Stimulated activated CD8-positive, alpha-beta memory T cell treated with anti-CD3 and anti-CD28 coated beads, Interleukin-7, amount 100 ng/mL, for 24 hours (primary cell): ENCODE results near the gene KCNIP3.

Experiments used
- DNase-seq: peaks from one replicate; pipeline ENCODE4 v3.0.0-alpha.2; 2020; ENCODE audit warnings: low read depth

KCNIP3 gene

GRCh38 chr2:95329891-95330793, 33.0 kb downstream of the KCNIP3 start:
- no peak for DNase-seq

GRCh38 chr2:95330794-95331338, 33.7 kb downstream of the KCNIP3 start:
- no peak for DNase-seq

GRCh38 chr2:95331606-95332005, 34.5 kb downstream of the KCNIP3 start:
- no peak for DNase-seq

- DNase-seq: no peak
Observed at GRCh38 chr2:95332036-95332435, 34.9 kb downstream of the KCNIP3 start.

GRCh38 chr2:95333056-95333455, 35.9 kb downstream of the KCNIP3 start:
- DNase-seq: no peak

GRCh38 chr2:95333888-95334338, 36.8 kb downstream of the KCNIP3 start:
- DNase-seq: no peak

- DNase-seq: no peak
Observed at GRCh38 chr2:95334916-95335641, 37.9 kb downstream of the KCNIP3 start.

- no peak for DNase-seq
Observed at GRCh38 chr2:95336406-95336805, 39.3 kb downstream of the KCNIP3 start.

GRCh38 chr2:95337829-95338228, 40.7 kb downstream of the KCNIP3 start:
- DNase-seq: no peak

GRCh38 chr2:95342556-95343320, 45.6 kb downstream of the KCNIP3 start:
- no peak for DNase-seq

GRCh38 chr2:95343429-95344214, 46.5 kb downstream of the KCNIP3 start:
- DNase-seq: no peak

GRCh38 chr2:95344215-95344583, 47.1 kb downstream of the KCNIP3 start:
- no peak for DNase-seq

- DNase-seq: no peak
Observed at GRCh38 chr2:95344656-95345055, 47.5 kb downstream of the KCNIP3 start.

- DNase-seq: no peak
Observed at GRCh38 chr2:95345081-95345562, 48.0 kb downstream of the KCNIP3 start.

- DNase-seq: peak; percentile 41
Observed at GRCh38 chr2:95345563-95346230, 48.5 kb downstream of the KCNIP3 start.

- DNase-seq: no peak
Observed at GRCh38 chr2:95346231-95346737, 49.1 kb downstream of the KCNIP3 start.

GRCh38 chr2:95346738-95347671, 49.9 kb downstream of the KCNIP3 start:
- DNase-seq: no peak

GRCh38 chr2:95347681-95348608, 50.8 kb downstream of the KCNIP3 start:
- DNase-seq: no peak
